GM12872 (cell line): Measurements from ENCODE around the gene STAM.

Experiments used
- CTCF ChIP-seq: IDR thresholded peaks from 3 replicates; pipeline ENCODE4 v1.5.1; 2011; ENCODE audit warnings: low read depth, mild to moderate bottlenecking, low read length, moderate library complexity; ENCODE audit not compliant: insufficient read depth

The STAM gene

GRCh38 chr10:17637869-17638268, 6.1 kb upstream of the STAM start:
- no peak for TF ChIP-seq CTCF

GRCh38 chr10:17640331-17640816, 3.6 kb upstream of the STAM start:
- no peak for TF ChIP-seq CTCF

- no peak for TF ChIP-seq CTCF
Observed at GRCh38 chr10:17643339-17643754, 604 bp upstream of the STAM start.

- TF ChIP-seq CTCF, result no peak
Observed at GRCh38 chr10:17644485-17644943, 563 bp downstream of the STAM start.

- no peak for TF ChIP-seq CTCF
Observed at GRCh38 chr10:17645621-17646345, 1.8 kb downstream of the STAM start.

GRCh38 chr10:17647326-17647725, 3.4 kb downstream of the STAM start:
- TF ChIP-seq CTCF, result no peak

GRCh38 chr10:17648243-17649035, 4.5 kb downstream of the STAM start:
- TF ChIP-seq CTCF, result no peak
